HG03108 (cell line): ENCODE measurements around the gene KLHL22.

Experiments
- ATAC-seq: cut with Tn5 transposase; IDR thresholded peaks from one replicate; pipeline ENCODE4 v1.9.1; 2021; ENCODE audit warnings: moderate library complexity; ENCODE audit not compliant: unreplicated experiment

The KLHL22 gene

GRCh38 chr22:20450551-20450906 is 45.1 kb downstream of the KLHL22 start:
- ATAC-seq, result no peak

GRCh38 chr22:20449819-20450550 is 45.6 kb downstream of the KLHL22 start:
- ATAC-seq, result no peak

- ATAC-seq, result no peak
These were observed 47.0 kb downstream of the KLHL22 start for GRCh38 chr22:20448630-20449029.

- no peak for ATAC-seq
These were observed 49.1 kb downstream of the KLHL22 start for GRCh38 chr22:20446383-20446970.

GRCh38 chr22:20444325-20444724 is 51.3 kb downstream of the KLHL22 start:
- no peak for ATAC-seq

- ATAC-seq, result no peak
These were observed 52.9 kb downstream of the KLHL22 start for GRCh38 chr22:20442485-20443284.

- no peak for ATAC-seq
These were observed 53.7 kb downstream of the KLHL22 start for GRCh38 chr22:20441631-20442484.

- ATAC-seq, result no peak
These were observed 54.7 kb downstream of the KLHL22 start for GRCh38 chr22:20440637-20441591.

GRCh38 chr22:20439928-20440575 is 55.5 kb downstream of the KLHL22 start:
- no peak for ATAC-seq

GRCh38 chr22:20439556-20439927 is 56.1 kb downstream of the KLHL22 start:
- no peak for ATAC-seq

GRCh38 chr22:20438678-20439492 is 56.7 kb downstream of the KLHL22 start:
- no peak for ATAC-seq

- ATAC-seq, result no peak
These were observed 57.2 kb downstream of the KLHL22 start for GRCh38 chr22:20438427-20438677.

GRCh38 chr22:20437613-20438426 is 57.8 kb downstream of the KLHL22 start, which contains the start of gene SCARF2:
SCARF2 (minus strand) TSS chr22:20437825; CDS start chr22:20437754, 71 bp downstream.
- ATAC-seq, result no peak

- no peak for ATAC-seq
These were observed 58.6 kb downstream of the KLHL22 start for GRCh38 chr22:20436768-20437612.

GRCh38 chr22:20436307-20436767 is 59.3 kb downstream of the KLHL22 start:
- no peak for ATAC-seq

GRCh38 chr22:20435436-20436306 is 59.9 kb downstream of the KLHL22 start:
- no peak for ATAC-seq
